Suprapubic skin (tissue), 3 donors: ENCODE data around the gene SP140L.

ENCODE experiments used
- CTCF ChIP-seq, 2 donors: fragments of 200-600 bp in 1 of 2; fragments of 450-650 bp in 1 of 2; sonication (generic) in 1 of 2; IDR thresholded peaks; one replicate each; pipeline ENCODE4 v1.5.1; 2016 to 2019; ENCODE audit warnings: antibody characterized with exemption in 2 of 2, mild to moderate bottlenecking in 1 of 2, moderate library complexity in 1 of 2
- POLR2A ChIP-seq, 2 donors: fragments of 450-650 bp; IDR thresholded peaks; one replicate each; pipeline ENCODE4 v1.6.1; 2017; ENCODE audit warnings: antibody characterized with exemption in 2 of 2, mild to moderate bottlenecking in 2 of 2, moderate library complexity in 2 of 2

DNA sequence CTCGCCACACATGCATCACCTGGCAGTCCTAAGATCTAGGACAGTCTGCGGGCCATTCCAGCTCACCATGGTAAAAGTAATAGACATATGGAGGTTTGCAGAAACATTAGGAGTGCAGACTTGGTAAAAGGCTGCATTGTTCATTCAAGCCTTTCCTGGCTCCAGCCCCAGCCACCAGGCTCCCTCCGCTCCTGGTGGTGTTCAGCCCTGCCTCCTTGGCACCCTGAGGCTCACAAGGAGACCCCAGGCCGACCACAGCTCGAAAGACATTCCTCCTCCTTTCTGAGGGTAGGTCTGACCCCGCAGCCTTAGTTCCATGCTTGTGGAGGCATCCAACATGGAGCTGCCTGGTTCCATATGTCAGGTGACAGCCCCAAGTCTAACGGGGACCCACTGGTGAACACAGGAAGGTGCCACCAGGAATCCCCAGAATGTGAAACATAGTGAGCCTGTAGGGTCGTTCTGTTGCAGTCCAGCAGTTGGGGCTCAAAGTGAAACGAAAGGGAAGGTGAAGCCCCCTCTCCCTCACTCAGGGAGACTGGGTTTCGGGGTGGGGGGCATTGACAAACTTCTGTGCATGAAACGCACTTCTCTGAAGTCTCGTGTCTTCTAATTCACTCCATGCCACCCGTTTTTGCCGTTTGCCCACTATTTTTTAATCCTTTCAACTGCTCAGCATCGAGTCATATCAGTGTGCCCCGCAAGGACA, 84.0 kb downstream of the SP140L start:
- no peak for TF ChIP-seq POLR2A (IDR thresholded peaks at IDR 0.05)
- TF ChIP-seq CTCF (IDR thresholded peaks at IDR 0.05) = no peak
